BJ (cell line): Measurements from ENCODE around the gene BIRC7. TPM values are rescaled to one million over a fixed set of nuclear protein-coding genes. Genes with fewer than 3 reads are reported as not detected.
A peak's percentile ranks its signal among the peaks of the same experiment; 100 is the strongest.

Source experiments
- CTCF ChIA-PET: fragments of 350-600 bp; formaldehyde crosslinking; extraction: SDS; loops from one replicate; lab custom pipeline; 2021; ENCODE audit warnings: antibody characterized with exemption, inconsistent platforms; lab: Yijun Ruan, JAX
- POLR2A ChIA-PET: fragments of 300-600 bp; sonication (Branson Sonifier 250); formaldehyde crosslinking; extraction: SDS; loops from one replicate; lab custom pipeline; 2021; ENCODE audit warnings: antibody characterized with exemption; lab: Charles Lee
- DNase-seq: peaks from one replicate; pipeline ENCODE4 v3.0.0-alpha.2; 2011; ENCODE audit warnings: low read depth
- H3K27me3 ChIP-seq: 2 replicates; pipeline ENCODE4 v1.6.0; 2011; ENCODE audit warnings: low read length; ENCODE audit not compliant: control insufficient read depth, insufficient read depth
- H3K36me3 ChIP-seq: 2 replicates; pipeline ENCODE4 v1.5.1; 2011; ENCODE audit warnings: low read length; ENCODE audit not compliant: control insufficient read depth, insufficient read depth
- H3K4me3 ChIP-seq: 2 replicates; pipeline ENCODE4 v1.5.1; 2011; ENCODE audit warnings: low read depth, mild to moderate bottlenecking, control low read depth, low read length
- CTCF ChIP-seq: IDR thresholded peaks from 2 replicates; pipeline ENCODE4 v1.5.1; 2011; ENCODE audit warnings: low read depth, mild to moderate bottlenecking, control low read depth, inconsistent platforms, low read length, moderate library complexity; ENCODE audit not compliant: insufficient read depth
- polyA plus RNA-seq: library from polyadenylated mRNA; depleted of rRNA; stranded (reverse); fragments of >200 nt; gene quantifications from 2 replicates; pipeline ENCODE4 v1.2.3, GENCODE V29; 2011

BIRC7 gene
- polyA plus RNA-seq, 1 experiment = not detected

GRCh38 chr20:63277466-63278272, 42.0 kb downstream of the BIRC7 start:
- no peak overlapping the region for H3K4me3 ChIP-seq
- no peaks in the 10 kb centered on the region for H3K27me3 ChIP-seq
- CTCF ChIA-PET = interaction anchor here (1.1 to 1.7 kb wide), 3 partner anchors 12 to 54 kb away, joined by 4 to 9 read pairs (median 7); no protein-coding TSS in a partner anchor
- DNase-seq = no peak
- TF ChIP-seq CTCF = no peak
- POLR2A ChIA-PET = no interaction called here
- peaks cover 49% of the 10 kb centered on the region for H3K36me3 ChIP-seq

GRCh38 chr20:63278661-63279060, 43.0 kb downstream of the BIRC7 start:
- no peak for TF ChIP-seq CTCF
- Histone ChIP-seq H3K36me3 (peaks cover 59% of the 10 kb centered on the region), H3K4me3 (no peak overlapping the region), H3K27me3 (no peaks in the 10 kb centered on the region)
- ChIA-PET POLR2A (no interaction called here), CTCF (no interaction called here)
- DNase-seq = no peak

GRCh38 chr20:63279931-63280330, 44.2 kb downstream of the BIRC7 start:
- Histone ChIP-seq H3K36me3 (peaks cover 65% of the 10 kb centered on the region), H3K4me3 (no peak overlapping the region), H3K27me3 (no peaks in the 10 kb centered on the region)
- POLR2A ChIA-PET = no interaction called here
- no peak for DNase-seq
- TF ChIP-seq CTCF = no peak
- CTCF ChIA-PET = interaction anchor here (0.7 to 1.1 kb wide), 4 partner anchors 14 to 55 kb away, joined by 3 to 8 read pairs (median 4); no protein-coding TSS in a partner anchor

- CTCF ChIA-PET = interaction anchor here (0.7 to 2.4 kb wide), 4 partner anchors 10 to 50 kb away, joined by 3 to 8 read pairs (median 6); no protein-coding TSS in a partner anchor
- TF ChIP-seq CTCF = no peak
- Histone ChIP-seq H3K27me3 (no peaks in the 10 kb centered on the region), H3K4me3 (no peak overlapping the region), H3K36me3 (peaks cover 69% of the 10 kb centered on the region)
- POLR2A ChIA-PET = no interaction called here
- no peak for DNase-seq
Observed at GRCh38 chr20:63280371-63280770, 44.7 kb downstream of the BIRC7 start.

GRCh38 chr20:63280929-63281545, 45.3 kb downstream of the BIRC7 start:
- no peak overlapping the region for H3K4me3 ChIP-seq
- peak; percentile 29; the same call in 1 of the 2 replicates for TF ChIP-seq CTCF
- ChIA-PET POLR2A (no interaction called here), CTCF (interaction anchor here (0.8 to 2.4 kb wide), 6 partner anchors 10 to 59 kb away, joined by 3 to 8 read pairs (median 4); no protein-coding TSS in a partner anchor)
- DNase-seq = no peak
- no peaks in the 10 kb centered on the region for H3K27me3 ChIP-seq
- H3K36me3 ChIP-seq = peaks cover 76% of the 10 kb centered on the region
